Thoracic aorta (tissue), 2 donors: ENCODE measurements around the gene AGT. TPM values are rescaled to one million over a fixed set of nuclear protein-coding genes. Genes with fewer than 3 reads are reported as not detected.
A peak's percentile ranks its signal among the peaks of the same experiment; 100 is the strongest.

ENCODE experiments used
- ATAC-seq: fragments of 150-250 bp; one replicate; pipeline ENCODE4 v1.8.0; 2017; ENCODE audit warnings: low read depth; ENCODE audit not compliant: insufficient number of reproducible peaks, low FRiP score
- DNase-seq: peaks from one replicate; pipeline ENCODE4 v3.0.0-alpha.2; 2020; ENCODE audit warnings: low spot score
- H3K27ac ChIP-seq, 2 donors: fragments of 200-600 bp; sonication (generic); 1 replicate in 1 of 2; 2 replicates in 1 of 2; pipeline ENCODE4 v1.5.1; 2016; ENCODE audit warnings: mild to moderate bottlenecking in 2 of 2, moderate library complexity in 2 of 2
- H3K27me3 ChIP-seq: fragments of 200-600 bp; sonication (generic); replicated peaks from 2 replicates; pipeline ENCODE4 v1.6.0; 2016; ENCODE audit warnings: mild to moderate bottlenecking; ENCODE audit not compliant: insufficient read depth
- H3K36me3 ChIP-seq: fragments of 200-600 bp; sonication (generic); one replicate; pipeline ENCODE4 v1.5.1; 2016
- H3K4me1 ChIP-seq, 2 donors: fragments of 200-600 bp; sonication (generic); 1 replicate in 1 of 2; 2 replicates in 1 of 2; pipeline versions ENCODE4 v1.5.1 to v1.6.0; 2016; ENCODE audit warnings: low read depth in 2 of 2, mild to moderate bottlenecking in 1 of 2; ENCODE audit not compliant: control insufficient read depth in 1 of 2
- H3K4me3 ChIP-seq: fragments of 200-600 bp; sonication (generic); 2 replicates; pipeline ENCODE4 v1.5.1; 2016; ENCODE audit warnings: mild to moderate bottlenecking
- H3K9me3 ChIP-seq: fragments of 200-600 bp; sonication (generic); 2 replicates; pipeline ENCODE4 v1.5.1; 2016
- CTCF ChIP-seq: fragments of 200-600 bp; sonication (generic); IDR thresholded peaks from one replicate; pipeline ENCODE4 v1.5.1; 2019; ENCODE audit warnings: antibody characterized with exemption
- total RNA-seq, 2 donors: library from RNA; depleted of rRNA; stranded (reverse); fragments of >200 nt; gene quantifications; one replicate each; pipeline versions ENCODE4 v1.1.0 to v1.2.3, GENCODE V29; 2016

Gene AGT
- 10 to 100 TPM; 42.0 to 69.1 TPM for total RNA-seq

DNA sequence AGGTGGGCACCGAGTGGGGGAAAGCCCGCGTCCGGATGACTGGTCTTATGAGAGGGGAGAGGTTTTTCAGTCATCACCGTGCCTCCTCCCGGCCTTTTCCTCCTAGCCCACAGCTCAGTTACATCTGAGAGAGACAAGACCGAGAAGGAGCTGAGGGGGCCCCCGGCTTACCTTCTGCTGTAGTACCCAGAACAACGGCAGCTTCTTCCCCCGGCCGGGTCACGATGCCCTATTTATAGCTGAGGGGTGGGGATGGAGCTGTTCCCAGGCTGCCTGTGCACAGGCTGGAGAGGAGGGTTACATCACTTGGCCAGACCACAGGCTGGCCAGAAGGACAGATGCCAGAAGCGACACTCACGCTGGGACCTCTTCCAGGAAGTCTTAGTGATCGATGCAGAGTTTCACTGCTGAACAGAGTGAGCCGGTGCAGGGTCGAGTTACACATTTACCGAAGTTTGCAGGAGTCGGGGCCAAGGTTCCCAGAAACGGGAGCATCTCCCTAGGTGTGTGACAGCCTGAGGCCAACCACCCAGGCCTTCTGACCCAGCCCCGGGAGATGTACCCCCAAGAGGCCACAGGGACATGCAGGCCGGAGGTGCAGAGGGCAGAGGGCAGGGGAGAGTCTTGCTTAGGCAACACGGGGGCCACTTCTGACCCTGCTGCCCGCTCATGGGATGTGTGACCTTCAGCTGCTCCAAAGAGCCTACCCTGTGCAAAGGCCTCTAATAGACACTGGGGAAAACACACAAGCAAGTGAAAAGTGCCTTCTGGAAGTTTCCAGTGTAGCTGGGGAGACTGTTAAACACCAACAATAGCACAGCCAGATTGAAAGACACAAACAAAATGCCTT lies at the start of gene AGT:
Gene AGT (minus strand): TSS at position 208 of the 850 bp plus-strand sequence. CDS start 3,299 bp downstream, outside the sequence.
- TF ChIP-seq CTCF: no peak
- H3K27me3 ChIP-seq: no peaks in the 10 kb centered on the region
- H3K4me3 ChIP-seq: peak within 1 kb of the TSS; percentile 59
- DNase-seq (peak; percentile 31), ATAC-seq (peak; percentile 80)
- H3K4me1 ChIP-seq: peaks cover 0 to 20% of the 10 kb centered on the region in 2 donors
- H3K36me3 ChIP-seq: no peaks in the 10 kb centered on the region
- no peaks in the 10 kb centered on the region for H3K9me3 ChIP-seq
- no peak within 1 kb of the TSS for H3K27ac ChIP-seq

- TF ChIP-seq CTCF: no peak
- H3K27ac ChIP-seq: no peak overlapping the region
- H3K27me3 ChIP-seq: no peaks in the 10 kb centered on the region
- no peaks in the 10 kb centered on the region for H3K36me3 ChIP-seq
- H3K4me3 ChIP-seq: no peak overlapping the region
- H3K9me3 ChIP-seq: no peaks in the 10 kb centered on the region
- H3K4me1 ChIP-seq: no peaks in the 10 kb centered on the region
- DNase-seq (no peak), ATAC-seq (no peak)
Observed at GRCh38 chr1:230761443-230762167, 47.7 kb upstream of the AGT start.

DNA sequence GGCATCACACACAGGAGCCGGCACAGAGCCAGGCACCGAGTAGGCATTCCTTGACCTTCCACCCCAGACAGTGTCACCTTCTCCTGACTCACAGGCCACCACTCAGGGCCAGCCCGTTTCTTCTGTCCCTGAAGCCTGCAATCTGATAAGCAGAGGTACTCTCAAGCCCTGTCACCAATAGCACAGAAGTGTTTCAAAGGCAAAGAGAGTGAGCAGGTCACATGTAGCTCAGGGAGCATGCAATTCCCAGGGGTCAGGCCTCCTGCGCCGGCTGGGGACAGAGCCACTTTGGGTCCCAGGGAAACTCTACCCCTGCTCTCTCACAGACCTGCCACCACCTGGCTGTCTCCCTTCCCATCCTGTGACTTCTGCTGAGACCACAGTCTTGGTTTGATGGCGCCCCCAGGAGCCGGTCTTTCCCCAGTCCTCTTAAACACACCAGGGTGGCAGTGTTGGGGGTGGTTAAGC lies 46.5 kb upstream of the AGT start:
- Histone ChIP-seq H3K36me3 (no peaks in the 10 kb centered on the region), H3K27me3 (no peaks in the 10 kb centered on the region), H3K9me3 (no peaks in the 10 kb centered on the region), H3K27ac (no peak overlapping the region), H3K4me3 (no peak overlapping the region), H3K4me1 (no peaks in the 10 kb centered on the region)
- DNase-seq (no peak), ATAC-seq (no peak)
- TF ChIP-seq CTCF: no peak

DNA sequence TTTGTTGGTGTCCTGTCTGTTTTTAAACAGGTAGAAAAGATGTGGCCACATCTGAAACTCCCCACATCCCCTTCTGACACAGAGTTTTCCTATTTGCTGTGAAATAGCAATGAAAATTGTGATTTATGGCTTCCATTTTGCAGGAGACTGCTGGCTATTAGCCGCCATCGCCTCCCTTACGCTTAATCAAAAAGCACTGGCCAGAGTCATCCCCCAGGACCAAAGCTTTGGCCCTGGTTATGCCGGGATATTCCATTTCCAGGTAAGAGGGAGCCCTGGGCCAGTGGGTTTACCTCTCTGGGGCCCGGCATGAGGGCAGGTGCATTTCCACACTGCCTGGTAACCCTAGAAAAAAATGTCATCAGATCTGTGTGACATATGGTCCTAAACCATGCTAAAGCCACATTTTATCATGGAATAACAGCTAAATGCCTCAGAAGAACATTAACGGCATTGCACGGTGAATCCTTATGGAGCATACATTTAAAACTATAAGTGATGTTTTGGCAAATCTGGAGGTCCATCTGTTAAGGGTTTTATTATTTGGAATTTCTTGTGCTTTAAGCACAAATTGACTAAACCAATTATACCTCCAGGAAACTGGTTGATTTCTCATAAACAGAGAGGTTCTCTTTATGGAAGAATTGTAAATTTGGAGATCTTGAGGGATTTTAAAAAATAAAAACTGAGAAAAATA lies 45.6 kb upstream of the AGT start:
- no peaks in the 10 kb centered on the region for H3K4me1 ChIP-seq
- DNase-seq: no peak
- no peaks in the 10 kb centered on the region for H3K36me3 ChIP-seq
- no peak for ATAC-seq
- H3K27me3 ChIP-seq: no peaks in the 10 kb centered on the region
- H3K27ac ChIP-seq: no peak overlapping the region
- H3K9me3 ChIP-seq: no peaks in the 10 kb centered on the region
- TF ChIP-seq CTCF: no peak
- H3K4me3 ChIP-seq: no peak overlapping the region
